Measurements from ENCODE around the gene RAD18. TPM values are rescaled to one million over a fixed set of nuclear protein-coding genes. Genes with fewer than 3 reads are reported as not detected.

Gene RAD18
- total RNA-seq, 2 donors from 2014 or later, result 3.6 to 4.6 TPM

DNA sequence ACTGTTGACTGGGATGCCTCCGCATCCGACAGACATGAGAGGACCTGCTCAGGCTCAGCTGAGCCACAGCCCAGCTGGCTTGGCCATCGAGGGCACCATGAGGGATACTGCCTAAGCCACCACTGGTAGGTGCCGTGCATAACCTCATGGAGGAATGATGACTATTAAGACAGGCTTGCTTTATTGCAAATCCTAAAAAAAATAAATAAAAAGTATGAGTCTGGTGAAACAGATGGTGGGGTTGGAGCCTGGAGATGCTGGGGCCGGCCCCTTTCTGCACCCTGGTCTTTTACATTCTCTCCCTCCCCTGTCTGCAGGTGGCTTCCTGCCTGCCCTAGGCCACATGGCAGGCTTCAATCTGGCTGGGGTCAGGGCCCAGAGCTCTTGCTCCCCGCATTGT is 24.0 kb upstream of the RAD18 start:
- no peak for TF ChIP-seq POLR2A (IDR thresholded peaks at IDR 0.05)
- TF ChIP-seq, protein P1, sequence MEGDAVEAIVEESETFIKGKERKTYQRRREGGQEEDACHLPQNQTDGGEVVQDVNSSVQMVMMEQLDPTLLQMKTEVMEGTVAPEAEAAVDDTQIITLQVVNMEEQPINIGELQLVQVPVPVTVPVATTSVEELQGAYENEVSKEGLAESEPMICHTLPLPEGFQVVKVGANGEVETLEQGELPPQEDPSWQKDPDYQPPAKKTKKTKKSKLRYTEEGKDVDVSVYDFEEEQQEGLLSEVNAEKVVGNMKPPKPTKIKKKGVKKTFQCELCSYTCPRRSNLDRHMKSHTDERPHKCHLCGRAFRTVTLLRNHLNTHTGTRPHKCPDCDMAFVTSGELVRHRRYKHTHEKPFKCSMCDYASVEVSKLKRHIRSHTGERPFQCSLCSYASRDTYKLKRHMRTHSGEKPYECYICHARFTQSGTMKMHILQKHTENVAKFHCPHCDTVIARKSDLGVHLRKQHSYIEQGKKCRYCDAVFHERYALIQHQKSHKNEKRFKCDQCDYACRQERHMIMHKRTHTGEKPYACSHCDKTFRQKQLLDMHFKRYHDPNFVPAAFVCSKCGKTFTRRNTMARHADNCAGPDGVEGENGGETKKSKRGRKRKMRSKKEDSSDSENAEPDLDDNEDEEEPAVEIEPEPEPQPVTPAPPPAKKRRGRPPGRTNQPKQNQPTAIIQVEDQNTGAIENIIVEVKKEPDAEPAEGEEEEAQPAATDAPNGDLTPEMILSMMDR (IDR thresholded peaks at IDR 0.05), result no peak
- intact Hi-C loops (cut with DNase I), result no loop called here
- ATAC-seq, result no peak
- no peaks in the 10 kb centered on the region for H3K4me1 ChIP-seq
- 64 to 67% methylated on average over 6 of the region's 6 CpGs for WGBS, 2 donors
- H3K36me3 ChIP-seq (replicated peaks in 1 of 2; ENCODE audit: insufficient read depth in 1 of 2, low read depth in 2 of 2), result no peaks in the 10 kb centered on the region
- no peak for DNase-seq
- H3K4me3 ChIP-seq, result no peak overlapping the region
- no peaks in the 10 kb centered on the region for H3K27me3 ChIP-seq
- H3K9me3 ChIP-seq, result no peaks in the 10 kb centered on the region
- H3K27ac ChIP-seq, result no peak overlapping the region

DNA sequence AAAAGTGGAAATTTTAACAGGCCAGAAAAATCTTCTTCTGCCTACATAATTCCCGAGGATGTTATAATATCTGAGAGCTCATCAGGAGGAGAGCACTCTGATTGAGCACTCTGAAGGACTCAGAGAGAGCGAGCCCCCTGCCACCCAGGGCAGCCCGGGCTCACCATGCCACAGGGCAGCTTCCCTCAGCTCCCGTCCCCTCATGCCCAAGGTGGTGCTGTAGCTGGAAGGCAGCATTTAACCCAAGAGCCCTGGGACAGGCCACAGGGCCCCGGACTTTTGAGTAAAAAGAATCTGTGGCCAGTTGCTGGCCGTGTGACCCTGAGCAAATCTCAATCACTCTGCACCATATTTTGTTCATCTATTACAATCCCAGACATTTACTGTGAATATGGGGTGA is 23.5 kb upstream of the RAD18 start:
- TF ChIP-seq POLR2A (IDR thresholded peaks at IDR 0.05), result no peak
- TF ChIP-seq, protein P1 (IDR thresholded peaks at IDR 0.05), result no peak
- H3K4me3 ChIP-seq, result no peak overlapping the region
- WGBS, 2 donors, result 63 to 65% methylated on average over 6 of the region's 6 CpGs
- H3K4me1 ChIP-seq, result no peaks in the 10 kb centered on the region
- intact Hi-C loops (cut with DNase I), result no loop called here
- H3K27ac ChIP-seq, result no peak overlapping the region
- no peak for DNase-seq
- no peaks in the 10 kb centered on the region for H3K9me3 ChIP-seq
- no peak for ATAC-seq
- no peaks in the 10 kb centered on the region for H3K36me3 ChIP-seq (replicated peaks in 1 of 2; ENCODE audit: insufficient read depth in 1 of 2, low read depth in 2 of 2)
- H3K27me3 ChIP-seq, result no peaks in the 10 kb centered on the region

DNA sequence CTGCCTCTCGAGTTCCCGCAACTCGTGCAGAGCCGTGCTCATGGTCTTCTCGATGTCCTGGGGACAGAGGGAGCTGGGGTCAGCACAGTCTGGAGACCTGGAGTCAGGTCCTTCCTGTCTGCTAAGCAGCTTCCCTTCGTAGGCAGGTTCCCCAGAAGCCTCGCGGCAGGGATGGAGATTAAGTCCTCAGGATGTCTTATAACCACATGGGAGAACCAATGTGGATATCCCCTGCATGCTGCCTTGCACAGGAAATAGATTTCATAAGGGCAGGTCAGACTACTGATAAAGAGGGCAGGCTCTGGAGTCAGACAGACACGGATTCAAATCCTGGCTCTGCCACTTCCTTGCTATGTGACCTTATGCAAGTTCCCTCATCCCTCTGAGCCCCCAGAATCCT is 22.6 kb upstream of the RAD18 start:
- Histone ChIP-seq H3K4me1 (no peaks in the 10 kb centered on the region), H3K9me3 (no peaks in the 10 kb centered on the region), H3K27me3 (no peaks in the 10 kb centered on the region), H3K4me3 (no peak overlapping the region), H3K27ac (no peak overlapping the region), H3K36me3 (replicated peaks in 1 of 2; ENCODE audit: insufficient read depth in 1 of 2, low read depth in 2 of 2) (no peaks in the 10 kb centered on the region)
- no peak for ATAC-seq
- WGBS, 2 donors, result 71 to 75% methylated on average over 4 to 9 of the region's 9 CpGs
- no peak for TF ChIP-seq POLR2A (IDR thresholded peaks at IDR 0.05)
- TF ChIP-seq, protein P1 (IDR thresholded peaks at IDR 0.05), result no peak
- DNase-seq, result no peak
- intact Hi-C loops (cut with DNase I), result no loop called here

DNA sequence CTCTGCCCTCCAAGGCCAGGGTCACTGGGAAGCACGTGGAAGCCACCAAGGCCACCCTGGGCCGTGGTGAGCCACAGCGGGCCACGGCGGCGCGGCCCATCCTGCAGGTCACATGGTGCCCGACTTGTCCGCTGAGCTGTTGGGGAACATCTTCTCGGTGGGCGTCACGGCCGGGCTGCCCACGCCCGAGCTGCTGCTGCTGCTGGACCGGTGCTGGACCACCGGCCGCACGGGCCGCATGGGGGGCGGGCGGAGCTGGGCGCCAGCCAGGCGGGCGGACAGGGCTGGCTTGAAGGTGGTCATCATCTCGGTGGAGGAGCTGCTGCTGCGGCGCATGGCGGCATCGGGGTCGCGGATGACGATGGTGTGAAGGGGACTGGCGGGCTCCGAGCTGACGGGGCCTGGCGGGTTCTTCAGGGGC is 22.1 kb upstream of the RAD18 start:
- Histone ChIP-seq H3K9me3 (no peaks in the 10 kb centered on the region), H3K27me3 (no peaks in the 10 kb centered on the region), H3K27ac (no peak overlapping the region), H3K36me3 (replicated peaks in 1 of 2; ENCODE audit: insufficient read depth in 1 of 2, low read depth in 2 of 2) (no peaks in the 10 kb centered on the region), H3K4me1 (no peaks in the 10 kb centered on the region), H3K4me3 (no peak overlapping the region)
- TF ChIP-seq POLR2A (IDR thresholded peaks at IDR 0.05), result no peak
- TF ChIP-seq, protein P1 (IDR thresholded peaks at IDR 0.05), result no peak
- intact Hi-C loops (cut with DNase I), result no loop called here
- DNase-seq, result no peak
- WGBS, 2 donors, result 88 to 94% methylated on average over 15 to 34 of the region's 37 CpGs
- no peak for ATAC-seq

DNA sequence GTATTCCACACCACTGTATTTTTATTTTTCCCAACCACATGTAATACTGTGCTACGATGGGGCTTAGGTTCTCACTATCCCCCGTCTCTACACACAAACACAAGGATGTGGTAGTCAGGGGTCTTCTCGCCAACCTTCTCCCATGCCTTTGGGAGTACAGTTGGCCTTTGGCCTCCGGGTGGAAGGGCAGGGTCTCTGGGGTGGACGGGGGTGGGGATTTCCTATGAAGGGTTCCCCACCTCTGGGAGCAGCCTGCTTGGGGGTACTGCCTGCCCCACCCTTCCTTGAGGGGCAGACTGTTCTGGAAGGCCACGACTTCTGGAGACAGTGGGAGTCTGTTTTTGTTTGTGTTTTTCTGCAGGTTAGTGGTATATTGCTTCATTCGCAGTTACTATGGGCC is 21.3 kb upstream of the RAD18 start:
- no peak overlapping the region for H3K4me3 ChIP-seq
- no peaks in the 10 kb centered on the region for H3K4me1 ChIP-seq
- H3K9me3 ChIP-seq, result peaks cover 0 to 3% (median 0%) of the 10 kb centered on the region in 3 donors
- H3K36me3 ChIP-seq (replicated peaks in 1 of 2; ENCODE audit: insufficient read depth in 1 of 2, low read depth in 2 of 2), result no peaks in the 10 kb centered on the region
- no peaks in the 10 kb centered on the region for H3K27me3 ChIP-seq
- intact Hi-C loops (cut with DNase I), result no loop called here
- DNase-seq (no peak), ATAC-seq (no peak)
- no peak overlapping the region for H3K27ac ChIP-seq
- 65 to 76% methylated on average over 7 of the region's 7 CpGs for WGBS, 2 donors
- TF ChIP-seq POLR2A (IDR thresholded peaks at IDR 0.05), result no peak
- TF ChIP-seq, protein P1 (IDR thresholded peaks at IDR 0.05), result no peak
